Neural progenitor cell (in vitro differentiated cells): Measurements from ENCODE around the gene SYMPK.

Experiments used
- EZH2 ChIP-seq: fragments of 200-600 bp; sonication (generic); IDR thresholded peaks from 2 replicates; pipeline ENCODE4 v1.6.1; 2017; ENCODE audit warnings: antibody characterized with exemption, mild to moderate bottlenecking, moderate library complexity
- EZH2phosphoT487 ChIP-seq: fragments of 200-600 bp; sonication (generic); IDR thresholded peaks from 2 replicates; pipeline ENCODE4 v1.6.1; 2017; ENCODE audit warnings: antibody characterized with exemption
- TF ChIP-seq, protein P1 (sequence below): fragments of 200-600 bp; sonication (generic); IDR thresholded peaks from 2 replicates; pipeline ENCODE4 v1.5.1; 2017; ENCODE audit warnings: antibody characterized with exemption, mild to moderate bottlenecking

DNA sequence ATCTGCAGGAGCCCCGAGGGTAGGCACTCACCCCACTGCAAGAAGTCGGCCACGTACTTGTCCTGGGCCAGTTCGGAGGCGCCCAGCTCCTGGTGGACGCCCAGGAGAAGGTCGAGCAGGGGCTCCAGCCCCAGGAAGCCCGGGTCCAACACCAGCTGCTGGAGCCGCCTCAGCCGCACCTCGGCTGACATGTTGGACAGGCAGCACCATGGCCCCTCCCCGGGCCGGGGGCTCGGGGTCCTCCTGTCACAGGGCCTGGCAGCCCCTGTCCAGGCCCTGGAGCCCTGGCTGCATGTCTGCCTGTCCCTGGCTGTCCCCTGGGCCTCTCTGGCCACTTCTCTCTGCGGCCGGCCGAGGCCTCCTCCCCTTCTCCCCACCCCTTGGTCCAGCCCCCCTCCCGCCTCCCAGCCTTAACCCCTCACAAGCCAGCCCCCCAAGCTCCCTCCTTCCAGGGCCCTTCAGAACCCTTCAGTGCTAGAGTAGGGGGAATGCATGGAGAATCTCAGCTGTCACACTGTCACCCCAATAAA is 80.7 kb downstream of the SYMPK start, which contains the start of gene DMPK:
- TF ChIP-seq, protein P1, sequence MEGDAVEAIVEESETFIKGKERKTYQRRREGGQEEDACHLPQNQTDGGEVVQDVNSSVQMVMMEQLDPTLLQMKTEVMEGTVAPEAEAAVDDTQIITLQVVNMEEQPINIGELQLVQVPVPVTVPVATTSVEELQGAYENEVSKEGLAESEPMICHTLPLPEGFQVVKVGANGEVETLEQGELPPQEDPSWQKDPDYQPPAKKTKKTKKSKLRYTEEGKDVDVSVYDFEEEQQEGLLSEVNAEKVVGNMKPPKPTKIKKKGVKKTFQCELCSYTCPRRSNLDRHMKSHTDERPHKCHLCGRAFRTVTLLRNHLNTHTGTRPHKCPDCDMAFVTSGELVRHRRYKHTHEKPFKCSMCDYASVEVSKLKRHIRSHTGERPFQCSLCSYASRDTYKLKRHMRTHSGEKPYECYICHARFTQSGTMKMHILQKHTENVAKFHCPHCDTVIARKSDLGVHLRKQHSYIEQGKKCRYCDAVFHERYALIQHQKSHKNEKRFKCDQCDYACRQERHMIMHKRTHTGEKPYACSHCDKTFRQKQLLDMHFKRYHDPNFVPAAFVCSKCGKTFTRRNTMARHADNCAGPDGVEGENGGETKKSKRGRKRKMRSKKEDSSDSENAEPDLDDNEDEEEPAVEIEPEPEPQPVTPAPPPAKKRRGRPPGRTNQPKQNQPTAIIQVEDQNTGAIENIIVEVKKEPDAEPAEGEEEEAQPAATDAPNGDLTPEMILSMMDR: no peak
- no peak for TF ChIP-seq EZH2phosphoT487
- TF ChIP-seq EZH2: no peak
